HCT116 (cell line): ENCODE measurements around the gene MAPKBP1. TPM values are rescaled to one million over a fixed set of nuclear protein-coding genes. Genes with fewer than 3 reads are reported as not detected.

Experiments used
- ATAC-seq: fragments of 200-7000 bp; cut with Tn5 transposase; 2 replicates; pipeline ENCODE4 v1.9.1; 2020; ENCODE audit warnings: mild to moderate bottlenecking, moderate library complexity
- BruUV-seq: library from RNA; stranded (reverse); fragments of 400-500 nt; replicated peaks from 2 replicates; lab custom pipeline; 2021; lab: Mats Ljungman, UMichigan
- CTCF ChIA-PET: fragments of 300-600 bp; sonication (Branson Sonifier 250); formaldehyde crosslinking; loops from one replicate; lab custom pipeline; 2021; ENCODE audit warnings: antibody characterized with exemption; lab: Charles Lee
- POLR2A ChIA-PET: fragments of 300-600, 350-600 bp; sonication (Branson Sonifier 250); formaldehyde crosslinking; loops from one replicate; lab custom pipeline; 2021; ENCODE audit warnings: antibody characterized with exemption; lab: Charles Lee
- RAD21 ChIA-PET, 2 experiments: fragments of 300-600 bp; sonication (Branson Sonifier 250); formaldehyde crosslinking; loops; one replicate each; lab custom pipeline; 2023; ENCODE audit warnings: low total read pairs in 2 of 2; ENCODE audit not compliant: uncharacterized antibody in 2 of 2, unreplicated experiment in 2 of 2, low non-redundant PET in 1 of 2; lab: Charles Lee
- DNase-seq: peaks from one replicate; pipeline ENCODE4 v3.0.0-alpha.2; 2010; ENCODE audit warnings: low read depth, low spot score
- H2AFZ ChIP-seq: fragments of 200-600 bp; shearing (Covaris generic), sonication (generic); 2 replicates; pipeline ENCODE4 v1.6.1; 2017; ENCODE audit warnings: low read depth, mixed run types, mixed read lengths, antibody characterized with exemption, low read length; ENCODE audit not compliant: poor library complexity, severe bottlenecking
- H3K27ac ChIP-seq: 2 replicates; pipeline ENCODE4 v1.5.1; 2012; ENCODE audit warnings: low read depth, low read length
- H3K27me3 ChIP-seq: fragments of 200-600 bp; sonication (generic); 2 replicates; pipeline ENCODE4 v1.6.1; 2016; ENCODE audit warnings: mixed run types, low read length, mixed read lengths; ENCODE audit not compliant: insufficient read depth
- H3K36me3 ChIP-seq, 2 experiments: fragments of 200-500 bp in 1 of 2; fragments of 200-600 bp in 1 of 2; sonication (Bioruptor generic) in 1 of 2; sonication (generic) in 1 of 2; 2 replicates each; pipeline versions ENCODE4 v1.5.1 to v1.6.1; 2014 to 2016; ENCODE audit warnings: low read length in 2 of 2, inconsistent platforms in 1 of 2, mixed read lengths in 1 of 2, mixed run types in 1 of 2; ENCODE audit not compliant: insufficient read depth in 2 of 2, control insufficient read depth in 1 of 2
- H3K4me1 ChIP-seq, 2 experiments: fragments of 200-600 bp in 1 of 2; sonication (generic) in 1 of 2; 2 replicates each; pipeline versions ENCODE4 v1.5.1 to v1.6.1; 2012 to 2017; ENCODE audit warnings: low read length in 2 of 2, inconsistent platforms in 1 of 2, mild to moderate bottlenecking in 1 of 2, mixed read lengths in 1 of 2, mixed run types in 1 of 2, moderate library complexity in 1 of 2; ENCODE audit not compliant: insufficient read depth in 2 of 2, control insufficient read depth in 1 of 2
- H3K4me2 ChIP-seq: fragments of 200-600 bp; sonication (generic); 2 replicates; pipeline ENCODE4 v1.6.1; 2017; ENCODE audit warnings: mixed run types, low read length, mixed read lengths
- H3K4me3 ChIP-seq, 2 experiments: fragments of 200-600 bp in 1 of 2; sonication (generic) in 1 of 2; replicated peaks in 1 of 2; 2 replicates each; pipeline ENCODE4 v1.5.1; 2011 to 2016; ENCODE audit warnings: low read length in 2 of 2, control low read depth in 1 of 2, low read depth in 1 of 2, mild to moderate bottlenecking in 1 of 2, mixed read lengths in 1 of 2, mixed run types in 1 of 2
- H3K79me2 ChIP-seq: fragments of 200-600 bp; sonication (generic); 2 replicates; pipeline ENCODE4 v1.6.1; 2017; ENCODE audit warnings: mild to moderate bottlenecking, mixed run types, low read length, moderate library complexity, mixed read lengths; ENCODE audit not compliant: insufficient read depth
- H3K9ac ChIP-seq: fragments of 200-600 bp; sonication (generic); 2 replicates; pipeline ENCODE4 v1.6.1; 2016; ENCODE audit warnings: low read length, mixed read lengths
- H3K9me2 ChIP-seq: fragments of 200-600 bp; sonication (generic), shearing (Covaris generic); 2 replicates; pipeline ENCODE4 v1.6.1; 2017; ENCODE audit warnings: mixed run types, mild to moderate bottlenecking, moderate library complexity; ENCODE audit not compliant: insufficient read depth
- H3K9me3 ChIP-seq, 2 experiments: fragments of 200-500 bp in 1 of 2; fragments of 200-600 bp in 1 of 2; sonication (Bioruptor generic) in 1 of 2; sonication (generic) in 1 of 2; 2 replicates each; pipeline ENCODE4 v1.6.1; 2014 to 2017; ENCODE audit warnings: low read length in 2 of 2, mixed read lengths in 2 of 2, inconsistent platforms in 1 of 2, low read depth in 1 of 2, mild to moderate bottlenecking in 1 of 2, mixed run types in 1 of 2, moderate library complexity in 1 of 2; ENCODE audit not compliant: control insufficient read depth in 1 of 2, insufficient read depth in 1 of 2
- H4K20me1 ChIP-seq: fragments of 200-600 bp; sonication (generic), shearing (Covaris generic); 2 replicates; pipeline ENCODE4 v1.6.1; 2017; ENCODE audit warnings: mixed run types, mild to moderate bottlenecking, moderate library complexity; ENCODE audit not compliant: insufficient read depth
- ATF3 ChIP-seq: IDR thresholded peaks from 2 replicates; pipeline ENCODE4 v1.6.1; 2012
- CBX3 ChIP-seq: IDR thresholded peaks from 2 replicates; pipeline ENCODE4 v1.6.1; 2012; ENCODE audit warnings: low read depth
- CEBPB ChIP-seq: IDR thresholded peaks from 2 replicates; pipeline ENCODE4 v1.6.1; 2012; ENCODE audit warnings: low read depth
- EGR1 ChIP-seq: IDR thresholded peaks from 2 replicates; pipeline ENCODE4 v1.6.1; 2012; ENCODE audit warnings: low read depth
- ELF1 ChIP-seq: IDR thresholded peaks from 2 replicates; pipeline ENCODE4 v1.6.1; 2012; ENCODE audit warnings: low read depth, borderline replicate concordance
- EZH2phosphoT487 ChIP-seq: fragments of 200-600 bp; IDR thresholded peaks from 2 replicates; pipeline ENCODE4 v1.6.1; 2018; ENCODE audit warnings: antibody characterized with exemption, borderline replicate concordance
- FOSL1 ChIP-seq: IDR thresholded peaks from 2 replicates; pipeline ENCODE4 v1.6.1; 2012; ENCODE audit warnings: low read depth
- JUND ChIP-seq: IDR thresholded peaks from 2 replicates; pipeline ENCODE4 v1.6.1; 2012
- MAX ChIP-seq: IDR thresholded peaks from 2 replicates; pipeline ENCODE4 v1.6.1; 2012
- POLR2AphosphoS5 ChIP-seq: IDR thresholded peaks from 2 replicates; pipeline ENCODE4 v1.6.1; 2011; ENCODE audit warnings: mild to moderate bottlenecking, low read depth, low read length, moderate library complexity
- RAD21 ChIP-seq: IDR thresholded peaks from 2 replicates; pipeline ENCODE4 v1.6.1; 2012; ENCODE audit warnings: low read depth, mild to moderate bottlenecking
- REST ChIP-seq: IDR thresholded peaks from 2 replicates; pipeline ENCODE4 v1.6.1; 2012; ENCODE audit warnings: low read depth
- SIN3A ChIP-seq: IDR thresholded peaks from 2 replicates; pipeline ENCODE4 v1.6.1; 2012; ENCODE audit warnings: low read depth
- SP1 ChIP-seq: IDR thresholded peaks from 2 replicates; pipeline ENCODE4 v1.6.1; 2012; ENCODE audit warnings: low read depth
- TCF7L2 ChIP-seq: IDR thresholded peaks from 2 replicates; pipeline ENCODE4 v1.7.0; 2011; ENCODE audit warnings: borderline replicate concordance, inconsistent platforms; ENCODE audit not compliant: insufficient read depth, insufficient read length; ENCODE audit errors: extremely low read depth
- YY1 ChIP-seq: IDR thresholded peaks from 2 replicates; pipeline ENCODE4 v1.6.1; 2011; ENCODE audit warnings: low read length, low read depth, moderate library complexity, mild to moderate bottlenecking; ENCODE audit not compliant: insufficient replicate concordance; ENCODE audit errors: extremely low read depth
- ZBTB33 ChIP-seq: IDR thresholded peaks from 2 replicates; pipeline ENCODE4 v1.6.1; 2011; ENCODE audit warnings: mild to moderate bottlenecking, low read length, moderate library complexity; ENCODE audit not compliant: insufficient replicate concordance; ENCODE audit errors: extremely low read depth
- ZFX ChIP-seq: fragments of 450-650 bp; IDR thresholded peaks from 2 replicates; pipeline ENCODE4 v1.6.1; 2017
- ZNF274 ChIP-seq: fragments of 200-500 bp; sonication (Bioruptor generic); IDR thresholded peaks from 2 replicates; pipeline ENCODE4 v1.6.1; 2014; ENCODE audit warnings: mild to moderate bottlenecking, low read depth, low read length, inconsistent platforms
- intact Hi-C: fragments of 100-400 bp; cut with micrococcal nuclease; formaldehyde crosslinking; loops from 2 replicates; pipeline ENCODE4 v1.10.0; 2022
- total RNA-seq: library from RNA; stranded (reverse); gene quantifications from one replicate; pipeline ENCODE4 v1.2.1, GENCODE V29; 2021; ENCODE audit not compliant: unreplicated experiment

MAPKBP1 gene
- total RNA-seq, 1 experiment from 2014 or later = 21.3 TPM

GRCh38 chr15:41824062-41824745 lies 49.9 kb downstream of the MAPKBP1 start:
- CTCF ChIA-PET = no interaction called here
- no peak for TF ChIP-seq ZBTB33
- no peak for TF ChIP-seq ATF3
- TF ChIP-seq SIN3A = no peak
- TF ChIP-seq FOSL1 = no peak
- no peak for TF ChIP-seq ZFX
- TF ChIP-seq REST = no peak
- TF ChIP-seq SP1 = no peak
- no peak for TF ChIP-seq ELF1
- TF ChIP-seq ZNF274 = no peak
- TF ChIP-seq TCF7L2 = no peak
- TF ChIP-seq YY1 = no peak
- TF ChIP-seq EGR1 = no peak
- no peak for TF ChIP-seq RAD21
- no peak for TF ChIP-seq EZH2phosphoT487
- TF ChIP-seq MAX = no peak
- no peak for TF ChIP-seq JUND
- no peak for TF ChIP-seq CEBPB
- no peak for TF ChIP-seq POLR2AphosphoS5
- no peak for TF ChIP-seq CBX3
- TF ChIP-seq, all 23 proteins: peak for 0
- Histone ChIP-seq H3K9me2 (no peaks in the 10 kb centered on the region), H3K9ac (no peak overlapping the region), H4K20me1 (no peaks in the 10 kb centered on the region), H2AFZ (no peak overlapping the region), H3K27me3 (no peaks in the 10 kb centered on the region), H3K4me2 (no peak overlapping the region), H3K27ac (no peak overlapping the region), H3K36me3 (peaks cover 0 to 6% of the 10 kb centered on the region in 2 experiments; a peak in 2 of 4 replicates), H3K4me3 (no peak overlapping the region), H3K9me3 (no peaks in the 10 kb centered on the region), H3K4me1 (peaks cover 6 to 13% of the 10 kb centered on the region in 2 experiments; a peak in 3 of 4 replicates), H3K79me2 (no peaks in the 10 kb centered on the region)
- intact Hi-C loops = no loop called here
- DNase-seq (no peak), ATAC-seq (no peak)
- ChIA-PET POLR2A (no interaction called here), RAD21 (no interaction called here)
- no TSS peak for BruUV-seq
